HG02623 (cell line): ENCODE data around the gene VDAC2.
"Not testable (repeated sequence)": the region's sequence is repeated elsewhere in the genome, so short reads cannot be mapped to it uniquely, and the experiment has no call there.

Source experiments
- ATAC-seq: cut with Tn5 transposase; IDR thresholded peaks from one replicate; pipeline ENCODE4 v1.9.1; 2021; ENCODE audit warnings: moderate library complexity; ENCODE audit not compliant: unreplicated experiment

Gene VDAC2

GRCh38 chr10:75197906-75198305 lies 12.7 kb upstream of the VDAC2 start:
- no peak for ATAC-seq

DNA sequence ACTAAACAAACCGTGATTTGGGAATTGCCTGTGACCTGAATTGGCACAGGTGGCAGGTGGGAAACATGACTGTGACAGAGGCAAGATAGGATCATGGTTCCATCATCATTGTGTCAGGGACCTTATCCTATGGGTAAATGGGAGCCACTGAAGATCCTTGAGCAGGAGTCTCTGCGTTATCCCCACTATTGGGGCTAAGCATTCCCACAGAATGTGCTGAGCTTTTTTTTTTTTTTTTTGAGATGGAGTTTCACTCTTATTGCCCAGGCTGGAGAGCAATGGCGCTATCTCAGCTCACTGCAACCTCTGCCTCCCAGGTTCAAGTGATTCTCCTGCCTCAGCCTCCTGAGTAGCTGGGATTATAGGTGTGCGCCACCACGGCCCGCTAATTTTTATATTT lies 10.6 kb upstream of the VDAC2 start:
- not testable (repeated sequence) for ATAC-seq

DNA sequence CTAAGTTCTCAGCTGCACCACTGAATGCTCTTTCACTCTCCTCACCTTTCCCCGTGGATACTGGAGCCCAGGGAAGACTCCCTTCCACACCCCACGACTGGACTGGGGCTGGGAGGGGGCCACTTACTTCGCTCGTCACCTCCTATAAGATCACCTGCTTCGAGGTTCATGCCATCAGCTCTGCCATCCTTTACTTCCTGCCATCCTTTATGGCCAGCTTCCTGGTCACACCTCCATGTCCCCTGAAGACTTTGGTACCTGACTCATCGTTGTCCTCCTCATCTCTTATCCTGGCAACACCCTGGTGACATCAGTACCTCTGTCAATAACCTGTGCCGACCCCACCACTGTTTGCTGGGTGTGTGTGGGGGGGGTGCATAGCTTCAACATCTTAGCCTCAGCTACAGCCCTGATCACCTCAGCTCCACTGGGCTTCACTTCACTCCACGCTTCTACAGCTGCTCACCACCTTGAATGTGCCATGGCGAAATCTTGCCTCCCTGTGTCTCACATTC lies 8.7 kb upstream of the VDAC2 start:
- ATAC-seq = no peak

GRCh38 chr10:75202321-75203045 lies 8.1 kb upstream of the VDAC2 start:
- ATAC-seq = no peak

- ATAC-seq = not testable (repeated sequence)
These were observed 7.5 kb upstream of the VDAC2 start for GRCh38 chr10:75203046-75203620.

- ATAC-seq = no peak
These were observed 6.9 kb upstream of the VDAC2 start for GRCh38 chr10:75203724-75204123.

DNA sequence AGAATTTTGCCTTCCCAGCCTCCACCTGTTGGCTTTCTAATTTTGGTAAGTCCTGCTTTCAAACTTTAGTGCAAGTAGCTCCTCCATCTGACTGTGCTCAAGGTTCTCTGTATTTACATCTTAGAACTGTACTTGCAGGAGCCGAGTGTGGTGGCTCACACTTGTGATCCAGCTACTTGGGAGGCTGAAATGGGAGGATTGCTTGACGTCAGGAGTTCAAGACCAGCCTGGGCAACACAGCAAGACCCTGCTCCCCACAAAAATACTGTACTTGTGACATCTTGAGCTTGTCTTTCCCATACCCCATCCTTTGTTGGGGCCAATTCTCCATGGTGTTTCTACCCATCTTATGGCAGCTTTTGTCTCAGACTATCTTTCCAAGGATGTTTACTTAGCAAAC lies 4.7 kb upstream of the VDAC2 start:
- ATAC-seq = no peak

DNA sequence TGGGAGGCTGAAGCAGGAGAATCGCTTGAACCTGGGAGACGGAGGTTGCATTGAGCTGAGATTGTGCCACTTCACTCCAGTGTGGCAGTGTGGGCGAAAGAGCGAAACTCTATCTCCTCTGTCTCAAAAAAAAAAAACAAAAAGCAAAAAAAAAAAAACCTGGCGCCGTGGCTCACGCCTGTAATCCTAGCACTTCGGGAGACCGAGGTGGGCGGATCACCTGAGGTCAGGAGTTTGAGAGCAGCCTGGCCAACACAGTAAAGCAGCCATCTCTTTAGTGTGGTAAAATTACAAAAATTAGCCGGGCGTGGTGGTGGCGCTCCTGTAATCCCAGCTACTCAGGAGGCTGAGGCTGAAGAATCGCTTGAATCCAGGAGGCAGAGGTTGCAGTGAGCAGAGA lies 4.0 kb upstream of the VDAC2 start:
- not testable (repeated sequence) for ATAC-seq

DNA sequence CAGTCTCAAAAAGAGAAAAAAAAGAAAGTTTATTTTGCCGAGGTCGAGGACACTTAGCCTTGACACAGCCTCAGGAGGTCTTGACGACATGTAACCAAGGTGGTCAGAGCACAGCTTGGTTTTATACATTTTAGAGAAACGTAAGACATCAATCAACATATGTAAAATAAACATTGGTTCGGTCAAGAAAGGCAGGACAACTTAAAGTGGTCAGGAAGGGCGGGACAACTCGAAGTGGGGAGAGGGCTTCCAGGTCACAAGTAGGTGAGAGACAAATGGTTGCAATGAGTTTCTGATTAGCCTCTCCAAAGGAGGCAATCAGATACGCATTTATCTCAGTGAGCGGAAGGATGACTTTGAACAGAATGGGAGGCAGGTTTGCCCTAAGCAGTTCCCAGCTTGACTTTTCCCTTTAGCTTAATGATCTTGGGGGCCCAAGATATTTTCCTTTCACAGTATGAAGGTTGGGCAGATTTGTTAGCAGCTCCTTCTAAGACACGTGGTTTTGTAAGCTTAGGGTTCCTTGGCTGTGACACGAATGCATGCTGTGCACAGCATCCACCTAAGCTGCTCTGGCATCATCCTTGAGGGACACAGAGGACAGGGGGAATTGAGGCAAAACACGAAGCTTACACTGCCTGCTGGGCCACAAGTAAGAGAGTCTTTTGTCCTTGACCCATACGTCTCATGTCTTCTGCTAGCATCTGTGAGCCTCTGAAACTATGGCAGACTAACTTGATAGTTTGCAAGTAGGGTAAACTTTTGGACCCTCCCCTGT lies 3.3 kb upstream of the VDAC2 start:
- no peak for ATAC-seq

GRCh38 chr10:75207857-75208144 lies 2.8 kb upstream of the VDAC2 start:
- no peak for ATAC-seq

DNA sequence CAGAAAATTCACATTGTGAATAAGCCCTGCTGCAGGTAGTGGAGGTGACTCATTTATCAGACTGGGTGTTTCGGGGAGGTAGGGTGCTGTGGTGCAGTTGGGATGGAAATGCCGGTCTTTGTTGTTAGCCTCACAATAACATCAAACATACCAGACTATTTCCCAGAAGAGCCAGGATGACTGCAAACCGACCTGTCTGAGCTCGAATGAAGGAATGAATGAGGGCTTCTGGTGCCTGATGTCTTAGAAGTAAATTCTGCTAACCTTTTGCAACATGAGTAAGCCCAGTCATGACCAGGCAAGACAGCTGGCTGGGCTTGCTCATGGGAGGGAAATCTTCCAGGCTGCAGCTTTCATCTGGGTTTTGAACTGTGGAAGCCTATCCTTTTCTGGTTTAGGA lies 2.4 kb upstream of the VDAC2 start:
- no peak for ATAC-seq

DNA sequence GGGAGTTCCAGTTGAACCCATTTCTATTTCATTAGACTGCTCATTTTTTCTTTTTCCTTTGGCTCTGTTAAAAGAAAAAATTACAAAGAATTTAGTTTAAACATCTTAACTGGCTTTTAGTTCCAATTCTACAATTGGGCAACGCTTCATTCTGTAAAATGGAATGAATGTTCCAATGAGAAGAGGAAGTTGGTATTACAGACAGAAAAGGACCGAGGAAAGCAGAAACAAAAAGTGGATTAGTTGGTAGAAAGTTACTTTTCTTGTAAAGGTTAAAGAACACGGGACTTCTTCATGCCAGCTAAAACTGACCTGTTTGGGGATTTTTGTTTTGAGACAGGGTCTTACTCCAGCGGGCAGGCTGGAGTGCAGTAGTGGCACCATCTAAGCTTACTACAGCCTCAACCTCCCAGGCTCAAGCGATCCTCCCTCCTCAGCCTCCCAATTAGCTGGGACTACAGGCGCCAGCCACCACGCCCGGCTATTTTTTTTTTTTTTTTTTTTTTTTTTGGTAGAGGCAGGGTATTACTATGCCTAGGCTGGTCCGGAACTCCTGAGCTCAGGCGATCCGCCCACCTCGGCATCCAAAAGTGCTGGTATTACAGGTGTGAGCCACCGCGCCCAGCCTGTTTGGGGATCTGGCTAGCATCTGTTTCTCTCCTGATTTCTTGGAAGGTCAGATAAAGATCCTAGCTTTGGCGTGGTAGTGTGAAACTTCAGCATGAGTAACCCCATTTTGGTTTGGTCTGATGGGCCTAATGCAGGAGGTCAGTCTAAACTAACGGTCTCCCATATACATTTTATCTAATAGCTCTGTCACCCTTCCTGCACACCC lies 1.3 kb upstream of the VDAC2 start:
- ATAC-seq = no peak

- peak; percentile 49 for ATAC-seq
These were observed 695 bp upstream of the VDAC2 start for GRCh38 chr10:75209921-75210281.

- ATAC-seq = no peak
These were observed 553 bp downstream of the VDAC2 start for GRCh38 chr10:75211007-75211691.

- ATAC-seq = no peak
These were observed 1.7 kb downstream of the VDAC2 start for GRCh38 chr10:75212343-75212742.

GRCh38 chr10:75220274-75220673 lies 9.7 kb downstream of the VDAC2 start:
- ATAC-seq = no peak

- not testable (repeated sequence) for ATAC-seq
These were observed 10.9 kb downstream of the VDAC2 start for GRCh38 chr10:75221492-75221891.

GRCh38 chr10:75223507-75223906 lies 12.9 kb downstream of the VDAC2 start:
- no peak for ATAC-seq

DNA sequence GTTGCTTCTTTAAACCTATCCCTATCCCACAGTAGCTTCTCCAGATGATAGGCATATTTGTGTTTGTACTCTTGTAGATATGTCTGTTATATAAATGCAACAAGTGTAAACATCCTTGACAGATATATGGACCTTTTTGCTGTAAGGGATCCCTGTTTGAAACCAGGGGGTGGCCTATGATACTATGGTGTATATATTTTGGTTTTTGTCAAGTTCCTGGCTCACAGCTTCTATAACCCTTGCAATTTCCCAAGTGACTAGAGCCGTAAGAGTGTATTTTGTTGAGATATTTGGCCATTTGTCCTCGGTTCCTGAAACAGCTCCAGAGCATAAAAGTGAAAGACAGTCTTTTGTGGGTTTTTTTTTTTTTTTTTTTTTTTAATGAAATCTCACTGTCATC lies 15.5 kb downstream of the VDAC2 start:
- ATAC-seq = no peak

GRCh38 chr10:75226656-75227055 lies 16.1 kb downstream of the VDAC2 start:
- no peak for ATAC-seq

DNA sequence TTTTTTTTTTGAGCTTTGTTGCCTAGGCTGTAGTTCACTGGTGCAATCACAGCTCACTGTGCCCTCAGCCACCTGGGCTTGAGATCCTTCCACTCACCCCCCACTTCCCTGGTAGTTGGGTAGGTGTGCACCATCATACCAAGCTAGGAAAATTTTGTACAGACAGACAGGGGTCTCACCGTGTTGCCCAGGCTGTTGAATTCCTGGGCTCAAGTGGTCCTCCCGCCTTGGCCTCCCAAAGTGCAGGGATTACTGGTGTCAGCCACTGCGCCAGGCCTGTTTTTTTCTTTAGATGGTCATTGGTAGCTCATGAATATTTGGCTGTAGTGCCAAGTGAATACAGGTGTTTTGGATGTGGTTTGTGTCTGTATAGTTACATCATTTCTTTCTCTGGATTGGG lies 17.7 kb downstream of the VDAC2 start:
- ATAC-seq = no peak
